ACHN (cell line): ENCODE data around the gene ANKDD1A.

Experiments
- DNase-seq: peaks from one replicate; pipeline ENCODE4 v3.0.0-alpha.2; 2015
- in situ Hi-C: cut with HindIII; loops from 2 replicates; pipeline ENCODE4 v1.10.0; 2017; ENCODE audit warnings: low sequenced_read_pairs, low pct_ligation_motif_present, low pct_unique_long_range_greater_than_20kb

Gene ANKDD1A

GRCh38 chr15:64912379-64913325 lies 950 bp downstream of the ANKDD1A start:
- in situ Hi-C loops: no loop called here

DNA sequence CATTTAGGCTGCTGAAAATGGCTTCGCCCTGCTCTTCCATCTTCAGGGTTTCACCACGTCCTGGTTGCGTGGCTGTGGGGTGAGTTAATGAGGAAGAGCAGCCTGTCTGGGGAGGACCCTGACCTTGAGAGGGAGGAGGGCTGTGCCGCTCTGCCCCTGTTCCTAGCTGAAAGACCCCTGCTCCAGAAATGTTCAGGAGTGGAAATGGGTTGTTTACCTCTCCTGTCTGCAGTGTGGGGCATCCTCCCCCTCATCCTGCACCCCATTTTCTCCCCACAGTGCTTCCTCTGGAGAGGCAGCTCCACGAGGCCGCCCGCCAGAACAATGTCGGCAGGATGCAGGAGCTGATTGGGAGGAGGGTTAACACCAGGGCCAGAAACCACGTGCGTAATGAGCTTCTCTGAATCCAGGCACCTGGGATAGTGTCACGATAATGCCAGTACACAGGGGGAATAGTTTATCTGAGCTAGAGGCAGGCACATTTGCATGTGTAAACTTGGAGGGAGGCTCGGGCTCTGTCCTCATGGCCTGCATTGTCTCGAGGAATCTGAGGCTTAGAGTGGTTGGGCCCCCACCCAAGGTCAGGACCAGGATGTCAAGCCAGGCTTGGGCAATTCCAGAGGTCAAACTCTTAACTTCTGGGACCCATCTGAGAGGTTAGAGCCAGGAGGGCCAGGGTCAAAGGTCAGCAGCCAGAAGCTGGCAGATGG lies 4.0 kb downstream of the ANKDD1A start:
- in situ Hi-C loops: no loop called here
- DNase-seq: no peak

More at GRCh38 chr15:64912379-64913325, 950 bp downstream of the ANKDD1A start:
- DNase-seq: no peak

DNA sequence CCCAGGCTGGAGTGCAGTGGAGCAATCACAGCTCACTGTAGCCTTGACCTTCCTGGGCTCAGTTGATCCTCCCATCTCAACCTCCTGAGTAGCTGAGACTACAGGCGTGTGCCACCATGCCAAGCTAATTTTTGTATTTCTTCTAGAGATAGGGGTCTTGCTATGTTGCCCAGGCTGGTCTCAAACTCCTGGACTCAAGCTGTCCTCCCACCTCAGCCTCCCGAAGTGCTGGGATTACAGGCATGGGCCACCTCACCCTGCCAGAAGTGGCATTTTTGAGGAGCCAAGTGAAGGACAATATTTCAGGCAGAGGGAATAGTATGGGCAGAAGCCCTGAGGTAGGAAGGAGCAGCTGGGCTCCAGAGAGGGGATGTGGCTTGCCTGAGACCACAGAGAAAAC lies 4.7 kb downstream of the ANKDD1A start:
- DNase-seq: no peak
- in situ Hi-C loops: no loop called here

DNA sequence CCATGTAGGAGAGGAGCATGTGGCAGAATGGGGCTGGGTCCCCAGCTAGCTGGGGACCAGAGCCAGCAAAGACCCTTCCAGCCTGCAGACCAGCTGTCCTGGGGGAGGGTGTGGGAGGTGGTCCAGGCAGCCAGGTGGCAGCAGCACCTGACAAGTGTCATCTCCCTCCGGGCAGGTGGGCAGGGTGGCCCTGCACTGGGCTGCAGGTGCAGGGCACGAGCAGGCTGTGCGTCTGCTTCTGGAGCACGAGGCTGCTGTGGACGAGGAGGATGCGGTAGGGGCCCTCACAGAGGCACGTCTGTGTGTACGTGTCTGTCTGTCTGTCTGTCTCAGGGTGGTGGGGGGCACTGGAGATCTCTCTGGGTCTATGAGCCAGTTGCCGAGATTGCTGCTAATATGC lies 5.5 kb downstream of the ANKDD1A start:
- no peak for DNase-seq
- in situ Hi-C loops: no loop called here

- in situ Hi-C loops: no loop called here
- DNase-seq: no peak
These were observed 8.0 kb downstream of the ANKDD1A start for GRCh38 chr15:64919721-64920120.

DNA sequence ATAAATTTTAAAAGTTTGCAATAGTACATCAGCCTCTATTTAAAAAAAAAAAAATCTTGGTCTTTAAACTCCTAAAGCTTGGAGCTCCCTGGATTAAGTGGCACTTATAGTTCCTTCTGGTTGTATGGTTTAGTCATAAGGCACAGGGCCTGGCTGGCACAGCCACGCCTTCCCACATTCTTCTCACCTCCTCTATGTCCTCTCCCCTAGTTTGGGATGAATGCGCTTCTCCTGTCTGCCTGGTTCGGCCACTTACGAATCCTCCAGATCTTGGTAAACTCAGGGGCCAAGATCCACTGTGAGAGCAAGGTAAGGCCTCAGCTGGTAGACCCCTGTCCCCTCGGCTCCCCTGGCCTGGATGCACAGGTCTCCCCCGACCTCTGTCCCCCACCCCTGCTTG lies 10.0 kb downstream of the ANKDD1A start:
- in situ Hi-C loops: no loop called here
- no peak for DNase-seq

DNA sequence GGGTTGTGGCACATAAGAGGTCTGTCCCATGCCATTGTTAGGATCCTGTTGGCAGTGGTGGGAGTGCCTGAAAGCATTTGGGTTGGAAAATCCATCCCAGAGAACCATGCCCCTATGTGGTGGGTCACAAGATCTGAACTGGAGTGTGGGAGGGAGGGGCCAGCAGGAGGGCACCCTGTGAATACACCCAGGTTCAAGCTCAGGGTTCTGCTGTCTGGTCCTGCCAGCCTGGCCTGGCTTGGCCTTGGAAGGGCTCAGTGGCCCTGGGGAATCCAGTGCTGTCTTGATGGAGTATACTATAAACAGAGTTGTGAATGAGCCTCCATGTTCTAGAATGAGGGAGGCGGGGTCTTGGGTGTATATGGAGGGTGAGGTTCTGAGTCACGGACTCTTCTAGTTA lies 11.8 kb downstream of the ANKDD1A start:
- in situ Hi-C loops: no loop called here
- no peak for DNase-seq

GRCh38 chr15:64925335-64926330 lies 13.9 kb downstream of the ANKDD1A start:
- in situ Hi-C loops: no loop called here
- no peak for DNase-seq

- no peak for DNase-seq
- in situ Hi-C loops: no loop called here
These were observed 15.0 kb downstream of the ANKDD1A start for GRCh38 chr15:64926661-64927060.

DNA sequence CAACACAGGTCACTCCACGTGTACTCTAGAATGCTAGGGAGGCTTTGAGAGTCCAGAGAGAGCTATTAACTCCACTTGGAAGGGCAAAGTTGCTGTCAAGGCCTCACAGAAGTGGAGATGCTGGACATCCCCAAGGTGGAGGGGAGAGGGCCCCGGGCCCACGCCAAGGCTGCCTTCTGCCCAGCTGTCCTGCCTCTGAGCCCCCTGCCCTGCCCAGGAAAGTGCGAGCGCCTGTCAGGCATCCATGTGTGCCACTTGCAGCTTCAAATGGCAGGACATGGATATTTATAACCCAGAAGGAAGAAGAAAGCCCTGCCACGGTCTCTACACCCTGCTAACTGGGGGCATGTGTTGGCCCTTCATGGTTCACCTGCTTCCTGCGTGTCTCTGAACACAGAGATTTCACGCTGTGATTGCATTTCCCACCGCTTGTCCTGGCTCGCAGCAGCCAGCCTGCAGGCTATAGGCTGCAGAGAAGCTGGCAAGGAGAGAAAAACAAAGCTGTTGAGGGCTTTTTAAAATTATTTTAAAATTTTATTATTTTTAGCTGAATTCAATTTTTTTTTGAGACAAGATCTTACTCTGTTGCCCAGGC lies 17.0 kb downstream of the ANKDD1A start:
- DNase-seq: no peak
- in situ Hi-C loops: no loop called here

- no peak for DNase-seq
- in situ Hi-C loops: no loop called here
These were observed 18.4 kb downstream of the ANKDD1A start for GRCh38 chr15:64930019-64930652.

GRCh38 chr15:64930778-64931371 lies 19.2 kb downstream of the ANKDD1A start:
- no peak for DNase-seq
- in situ Hi-C loops: no loop called here

DNA sequence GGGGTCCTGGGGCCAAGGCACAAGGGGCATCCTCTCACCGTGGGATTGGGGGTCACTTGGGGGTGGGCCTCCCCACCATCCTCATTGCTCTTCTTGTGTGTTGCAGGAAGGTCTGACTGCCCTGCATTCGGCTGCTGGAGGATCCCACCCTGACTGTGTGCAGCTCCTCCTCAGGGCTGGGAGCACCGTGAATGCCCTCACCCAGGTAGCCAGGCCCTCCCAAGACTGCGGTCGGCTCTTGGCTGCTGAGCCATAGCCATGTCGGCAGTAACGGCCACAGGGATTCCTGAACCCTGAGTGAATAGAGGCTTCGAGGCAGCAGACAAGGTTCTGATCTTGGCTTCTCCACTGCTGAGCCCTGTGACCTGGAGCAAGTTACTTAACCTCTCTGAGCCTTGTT lies 19.7 kb downstream of the ANKDD1A start:
- no peak for DNase-seq
- in situ Hi-C loops: no loop called here

DNA sequence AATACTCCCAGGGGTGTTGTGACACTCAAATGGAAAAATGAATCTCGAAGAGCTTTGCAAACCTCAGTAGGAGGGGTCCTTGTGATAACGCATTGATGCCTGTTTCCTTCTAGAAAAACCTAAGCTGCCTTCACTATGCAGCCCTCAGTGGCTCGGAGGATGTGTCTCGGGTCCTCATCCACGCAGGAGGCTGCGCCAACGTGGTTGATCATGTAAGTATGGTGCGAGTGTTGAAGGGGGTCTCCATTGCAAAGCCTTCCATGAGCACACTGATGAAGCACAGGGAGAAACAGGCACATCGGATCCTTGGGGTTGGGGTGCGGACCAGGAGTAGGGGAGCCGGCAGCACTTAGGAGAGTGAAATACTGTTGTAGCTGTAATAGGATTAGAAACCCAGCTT lies 22.3 kb downstream of the ANKDD1A start:
- in situ Hi-C loops: no loop called here
- no peak for DNase-seq

GRCh38 chr15:64938192-64938591 lies 26.5 kb downstream of the ANKDD1A start:
- in situ Hi-C loops: no loop called here
- no peak for DNase-seq

DNA sequence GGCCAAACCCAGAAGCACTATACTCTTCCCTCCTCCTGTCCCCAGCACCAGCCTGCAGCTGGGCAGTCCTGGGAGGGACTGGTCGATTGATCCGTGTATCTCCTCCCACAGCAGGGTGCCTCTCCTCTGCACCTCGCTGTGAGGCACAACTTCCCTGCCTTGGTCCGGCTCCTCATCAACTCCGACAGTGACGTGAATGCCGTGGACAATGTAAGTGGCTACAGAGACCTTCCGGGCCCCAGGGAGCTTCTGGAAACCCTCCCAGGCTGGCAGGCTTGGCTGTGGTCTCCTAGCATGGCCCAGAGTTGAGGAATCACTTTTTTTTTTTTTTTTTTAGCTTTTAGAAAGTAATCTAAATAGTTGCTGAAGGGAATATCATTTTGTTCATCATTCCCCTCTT lies 30.7 kb downstream of the ANKDD1A start:
- in situ Hi-C loops: no loop called here
- no peak for DNase-seq

DNA sequence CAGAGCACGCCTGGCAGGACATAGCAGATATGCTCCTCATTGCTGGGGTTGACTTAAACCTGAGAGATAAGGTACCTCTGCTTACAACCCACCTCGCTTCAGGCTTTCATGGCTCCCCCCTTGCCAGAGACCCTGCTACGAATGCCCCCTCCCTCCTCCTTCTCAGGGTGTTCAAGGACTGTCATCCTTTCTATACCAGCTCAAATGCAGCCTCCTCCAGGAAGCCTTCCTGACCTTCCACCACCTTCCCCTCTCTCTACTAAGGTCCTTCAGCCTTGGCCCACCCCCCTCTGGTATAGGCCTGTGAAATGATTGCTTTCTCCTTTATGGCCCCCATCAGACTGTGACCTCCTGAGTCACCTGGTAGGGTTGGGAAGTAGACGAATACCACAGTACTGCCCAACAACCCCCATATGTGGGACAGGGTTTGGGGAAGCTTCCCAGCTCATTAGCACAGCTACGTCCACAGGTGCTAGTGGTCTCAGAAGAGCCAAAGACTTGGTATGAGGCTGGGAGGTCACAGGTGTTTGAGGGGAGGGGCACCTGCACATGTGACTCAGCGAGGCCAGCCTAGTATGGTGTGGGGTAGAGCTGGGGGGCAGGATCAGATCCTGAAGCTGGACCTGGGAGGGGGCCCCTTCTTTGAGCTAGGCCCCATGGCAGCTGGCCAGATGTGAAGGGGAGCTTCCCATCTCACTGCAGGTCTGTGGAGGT lies 32.0 kb downstream of the ANKDD1A start:
- in situ Hi-C loops: no loop called here

More for the DNA sequence above, 32.0 kb downstream of the ANKDD1A start:
- no peak for DNase-seq
